NCI-H1694 treated with DMSO at 0.1 percent for 48 hours (cell line): ENCODE data around the gene PKHD1.

Experiments used
- DNase-seq: peaks from one replicate; lab custom pipeline; 2025; lab: John Stamatoyannopoulos, UW

Gene PKHD1

GRCh38 chr6:51618563-51618962 is 468.9 kb downstream of the PKHD1 start:
- no peak for DNase-seq

- DNase-seq = no peak
These were observed 469.7 kb downstream of the PKHD1 start for GRCh38 chr6:51617751-51618150.

- DNase-seq = no peak
These were observed 471.2 kb downstream of the PKHD1 start for GRCh38 chr6:51616243-51616642.

- DNase-seq = no peak
These were observed 472.7 kb downstream of the PKHD1 start for GRCh38 chr6:51614725-51615124.

- DNase-seq = no peak
These were observed 473.9 kb downstream of the PKHD1 start for GRCh38 chr6:51613558-51613957.

- no peak for DNase-seq
These were observed 478.5 kb downstream of the PKHD1 start for GRCh38 chr6:51608932-51609331.

GRCh38 chr6:51608383-51608782 is 479.0 kb downstream of the PKHD1 start:
- no peak for DNase-seq

- DNase-seq = no peak
These were observed 486.9 kb downstream of the PKHD1 start for GRCh38 chr6:51600514-51600913.

- no peak for DNase-seq
These were observed 489.2 kb downstream of the PKHD1 start for GRCh38 chr6:51598171-51598570.

- no peak for DNase-seq
These were observed 492.4 kb downstream of the PKHD1 start for GRCh38 chr6:51594981-51595380.

GRCh38 chr6:51585264-51585663 is 502.1 kb downstream of the PKHD1 start:
- DNase-seq = no peak

- DNase-seq = no peak
These were observed 503.2 kb downstream of the PKHD1 start for GRCh38 chr6:51584163-51584562.

GRCh38 chr6:51578994-51579393 is 508.4 kb downstream of the PKHD1 start:
- DNase-seq = no peak

- DNase-seq = no peak
These were observed 509.1 kb downstream of the PKHD1 start for GRCh38 chr6:51578362-51578761.

GRCh38 chr6:51574040-51574439 is 513.4 kb downstream of the PKHD1 start:
- DNase-seq = no peak

GRCh38 chr6:51571168-51571567 is 516.2 kb downstream of the PKHD1 start:
- no peak for DNase-seq

- DNase-seq = no peak
These were observed 517.1 kb downstream of the PKHD1 start for GRCh38 chr6:51570168-51570921.

- no peak for DNase-seq
These were observed 517.8 kb downstream of the PKHD1 start for GRCh38 chr6:51569594-51569993.

- DNase-seq = no peak
These were observed 518.6 kb downstream of the PKHD1 start for GRCh38 chr6:51568771-51569170.

- no peak for DNase-seq
These were observed 521.9 kb downstream of the PKHD1 start for GRCh38 chr6:51565472-51565871.
